Hypothalamus (tissue), 51 donors: ENCODE results near the gene LCE7A.

Experiments
- DNase-seq, 51 donors: peaks; one replicate each; lab custom pipeline; 2025; lab: John Stamatoyannopoulos, UW

LCE7A gene

DNA sequence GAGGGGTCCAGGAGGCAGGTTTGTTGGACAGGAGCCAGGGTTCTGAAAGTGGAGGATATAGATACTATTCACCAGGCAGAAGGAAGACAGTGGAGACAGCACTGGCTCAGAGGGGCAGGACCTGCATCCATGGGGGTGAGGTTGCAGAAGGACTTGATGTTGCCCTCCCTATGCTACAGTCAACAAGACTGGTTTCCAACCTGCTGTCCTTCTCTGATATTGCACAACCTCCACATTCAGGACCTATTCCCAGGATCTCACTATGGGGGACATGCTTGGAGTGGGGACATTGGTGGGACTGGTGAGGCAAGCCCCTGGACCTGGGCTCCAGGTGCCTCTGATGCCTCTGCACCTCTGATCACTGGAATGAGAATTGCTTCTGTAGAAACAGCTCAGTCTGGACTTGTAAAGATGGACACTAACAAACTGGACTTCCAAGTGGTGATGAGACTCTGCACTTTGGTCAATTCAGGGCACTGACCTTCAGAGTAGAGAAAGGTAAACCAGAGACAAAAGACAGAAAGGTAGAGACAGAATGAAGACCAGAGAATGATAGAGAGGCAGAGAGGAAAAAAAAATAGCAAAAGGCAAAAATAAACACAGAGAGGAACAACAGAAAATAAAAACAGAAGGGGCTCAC is 19.9 kb downstream of the LCE7A start:
- DNase-seq = no peak

DNA sequence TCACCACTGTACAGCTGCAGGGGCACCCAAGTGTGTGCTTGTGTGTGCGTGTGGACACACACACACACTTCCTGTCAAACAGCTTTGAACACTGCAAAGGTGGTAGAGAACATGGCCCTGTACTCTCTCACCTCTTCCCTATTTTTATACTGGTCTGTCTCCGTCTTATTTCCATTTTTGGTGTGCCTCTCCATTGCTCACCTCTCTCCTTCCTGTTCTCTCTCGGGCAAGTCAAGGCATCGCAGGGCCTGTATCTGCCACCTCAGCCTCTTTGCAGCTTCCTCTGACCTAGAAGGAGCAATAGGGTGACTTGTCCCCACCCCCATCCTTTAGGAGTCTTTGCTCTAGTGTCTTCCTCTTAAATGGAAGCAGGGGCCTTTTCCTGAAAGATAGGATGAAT is 20.5 kb downstream of the LCE7A start:
- no peak for DNase-seq

- DNase-seq = no peak
Measured at GRCh38 chr1:152880907-152881306, 21.1 kb downstream of the LCE7A start.

DNA sequence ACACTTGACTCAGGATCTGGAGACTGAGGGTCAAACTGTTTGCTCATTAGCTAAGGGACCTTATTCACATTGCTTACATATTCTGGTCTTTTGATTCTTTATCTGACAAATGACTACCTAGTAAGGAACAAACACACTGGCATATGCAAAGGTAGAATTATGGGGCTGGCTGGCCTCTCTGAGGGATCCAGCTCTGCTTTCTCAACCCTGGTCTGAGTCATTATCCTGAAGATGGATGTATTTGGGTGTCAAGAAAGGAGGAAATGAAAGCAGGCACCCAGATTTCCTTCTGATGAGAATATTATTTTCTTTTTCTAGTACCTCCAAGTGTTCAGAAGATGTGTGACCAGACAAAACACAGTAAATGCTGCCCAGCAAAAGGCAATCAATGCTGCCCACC is 24.3 kb downstream of the LCE7A start:
- DNase-seq = no peak

DNA sequence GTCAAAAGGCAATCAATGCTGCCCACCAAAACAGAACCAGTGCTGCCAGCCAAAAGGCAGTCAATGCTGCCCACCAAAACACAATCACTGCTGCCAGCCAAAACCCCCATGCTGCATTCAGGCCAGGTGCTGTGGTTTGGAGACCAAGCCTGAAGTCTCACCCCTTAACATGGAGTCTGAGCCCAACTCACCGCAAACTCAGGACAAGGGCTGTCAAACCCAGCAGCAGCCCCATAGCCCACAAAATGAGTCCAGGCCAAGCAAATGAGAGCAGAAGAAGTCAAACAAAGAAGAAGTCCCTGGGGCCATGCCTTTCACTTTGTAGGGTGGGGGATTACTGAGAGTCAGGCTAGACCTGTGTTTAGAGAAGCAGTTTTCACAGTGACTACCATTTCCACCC is 24.7 kb downstream of the LCE7A start:
- DNase-seq = no peak

DNA sequence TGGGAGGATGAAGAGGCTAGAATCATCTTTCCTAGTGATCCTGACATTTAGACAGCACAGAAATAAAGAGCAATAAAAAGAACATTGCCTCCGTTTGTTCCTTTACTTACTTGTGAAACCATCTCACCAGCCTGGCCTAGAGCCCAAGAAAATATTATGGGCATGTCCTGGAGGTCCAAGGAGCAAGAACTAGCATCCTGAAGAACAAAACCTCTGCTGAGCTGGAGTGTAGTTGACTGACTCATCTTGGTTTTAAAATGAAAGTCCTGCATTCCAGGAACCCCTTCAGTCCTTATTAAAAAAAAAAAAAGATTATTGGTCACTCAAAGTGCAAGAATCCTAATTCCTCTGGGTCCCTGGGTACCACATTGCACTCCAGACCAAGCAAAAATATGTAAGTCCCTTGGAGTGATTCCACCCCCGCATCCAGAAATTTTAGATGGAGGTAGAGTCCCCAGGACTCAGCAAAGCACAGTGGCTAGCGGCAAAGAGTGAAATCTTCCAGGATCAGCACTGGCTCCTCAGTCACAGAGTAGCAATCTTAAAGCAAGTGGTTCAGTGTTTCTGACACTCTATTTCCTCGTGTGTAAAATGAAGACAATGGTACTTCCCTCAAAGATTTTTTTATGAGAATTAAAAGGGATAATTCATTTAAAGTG is 25.3 kb downstream of the LCE7A start:
- no peak for DNase-seq

DNA sequence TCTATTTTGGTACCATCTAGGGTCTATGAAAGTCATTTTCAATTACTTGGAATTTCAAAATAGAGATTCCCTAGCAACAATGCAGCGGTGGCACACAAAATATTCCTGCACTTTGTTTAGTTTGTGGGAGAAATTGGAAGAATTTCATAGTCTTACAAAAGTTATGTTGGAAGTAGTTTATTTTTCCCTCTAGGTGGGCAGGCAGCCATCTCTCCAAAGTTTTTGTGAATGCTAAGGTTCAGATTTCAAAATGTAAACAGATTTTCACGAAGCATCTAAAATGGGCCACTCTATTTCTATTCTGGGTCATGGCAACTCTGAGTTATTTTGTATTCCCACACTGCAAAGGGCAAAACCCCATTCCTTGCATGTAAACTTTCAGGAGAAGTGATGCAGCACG is 26.3 kb downstream of the LCE7A start:
- no peak for DNase-seq

DNA sequence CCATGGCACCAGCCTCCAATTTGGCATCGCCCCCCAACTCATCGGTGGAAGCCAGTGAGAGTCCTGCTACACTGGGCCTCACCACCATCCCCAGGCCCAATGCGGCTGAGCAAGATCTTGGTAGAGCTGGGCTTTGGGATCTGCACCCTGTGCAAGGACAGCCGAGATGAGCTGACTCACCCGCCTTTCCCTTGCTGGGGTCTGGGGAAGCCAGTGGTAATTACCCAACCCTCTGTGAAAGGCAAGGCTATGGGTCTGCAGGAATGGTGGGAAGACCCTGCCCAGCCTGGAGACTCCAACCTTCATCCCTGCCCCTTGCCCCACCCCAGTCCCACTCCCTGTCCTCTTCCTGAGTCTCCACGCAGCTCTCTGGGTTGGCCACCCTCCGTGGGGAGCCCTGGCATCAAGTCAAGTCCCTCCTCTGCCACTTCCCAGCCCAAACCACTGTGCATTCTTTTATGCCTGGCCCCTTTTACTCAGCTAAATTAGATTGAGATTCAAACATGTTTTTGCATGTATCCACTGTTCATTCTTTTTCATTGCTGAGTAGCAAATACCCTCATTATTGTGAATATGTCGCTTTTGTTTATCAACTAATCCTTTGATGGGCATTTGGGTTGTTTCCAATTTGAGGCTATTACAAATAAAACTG is 27.1 kb downstream of the LCE7A start:
- no peak for DNase-seq

- DNase-seq = no peak
Measured at GRCh38 chr1:152888126-152888525, 28.3 kb downstream of the LCE7A start.

DNA sequence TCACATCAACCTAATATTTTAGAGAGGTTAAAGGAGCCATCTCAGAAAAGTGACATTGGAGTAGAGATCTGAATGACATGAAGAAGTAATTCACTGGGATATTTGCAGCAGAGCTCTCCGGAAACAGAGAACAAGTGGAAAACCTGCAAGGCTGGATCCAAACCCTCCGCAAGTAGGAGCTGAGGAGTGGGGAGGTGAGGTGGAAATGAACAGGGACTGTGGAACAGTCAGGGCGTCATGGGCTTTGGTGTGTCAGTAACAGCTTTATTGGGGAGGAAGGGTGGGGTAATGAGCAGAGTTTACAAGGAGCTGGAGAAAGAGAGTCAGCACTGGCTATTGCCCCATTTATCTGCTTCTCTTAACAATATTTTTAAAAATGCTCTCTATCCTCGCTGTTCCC is 39.2 kb downstream of the LCE7A start:
- DNase-seq = no peak

- no peak for DNase-seq
Measured at GRCh38 chr1:152899883-152900282, 40.1 kb downstream of the LCE7A start.

DNA sequence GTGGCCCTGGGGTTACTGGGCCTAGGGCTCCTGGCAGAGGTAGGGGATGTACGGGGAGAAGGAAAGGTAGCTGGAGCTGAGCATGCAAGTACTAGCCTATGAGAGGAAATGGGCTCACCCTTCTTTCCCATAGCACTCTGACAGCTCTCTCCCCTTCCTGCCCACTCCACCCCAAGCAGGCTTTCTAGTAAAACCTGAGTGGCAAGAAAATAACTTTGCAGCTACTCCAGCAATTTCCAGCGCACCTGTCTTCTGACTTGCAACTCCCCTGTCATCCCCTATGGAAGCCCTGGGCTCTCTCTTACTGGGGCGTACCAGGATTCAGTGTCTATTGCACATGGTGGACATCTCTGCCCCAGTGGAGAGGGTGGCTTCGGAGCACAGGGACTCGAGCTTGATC is 41.8 kb downstream of the LCE7A start:
- no peak for DNase-seq

- DNase-seq = no peak
Measured at GRCh38 chr1:152902636-152903035, 42.8 kb downstream of the LCE7A start.

- no peak for DNase-seq
Measured at GRCh38 chr1:152904688-152905440, 45.1 kb downstream of the LCE7A start.

- no peak for DNase-seq
Measured at GRCh38 chr1:152906023-152906565, 46.3 kb downstream of the LCE7A start.

- no peak for DNase-seq
Measured at GRCh38 chr1:152907686-152908601, 48.1 kb downstream of the LCE7A start, which contains the start of gene IVL. Gene IVL (plus strand): TSS chr1:152908546. CDS start chr1:152909798, 1,252 bp downstream.

GRCh38 chr1:152909206-152909605 is 49.4 kb downstream of the LCE7A start:
- DNase-seq = no peak
